NT2/D1 (cell line): ENCODE data around the gene FKBP5.

Source experiments
- SUZ12 ChIP-seq: IDR thresholded peaks from 2 replicates; pipeline ENCODE4 v1.6.1; 2011; ENCODE audit not compliant: insufficient read length, insufficient read depth; ENCODE audit errors: extremely low read depth
- YY1 ChIP-seq: IDR thresholded peaks from 2 replicates; pipeline ENCODE4 v1.6.1; 2011; ENCODE audit not compliant: insufficient read length, insufficient read depth
- ZNF274 ChIP-seq: IDR thresholded peaks from 2 replicates; pipeline ENCODE4 v1.6.1; 2011; ENCODE audit warnings: mild to moderate bottlenecking, low read depth, low read length

GRCh38 chr6:35603326-35604202 is 85.2 kb downstream of the FKBP5 start:
- no peak for TF ChIP-seq YY1
- no peak for TF ChIP-seq SUZ12
- no peak for TF ChIP-seq ZNF274
